ENCODE measurements around the gene MORN5. TPM values are rescaled to one million over a fixed set of nuclear protein-coding genes. Genes with fewer than 3 reads are reported as not detected.

MORN5 gene
- total and polyA plus RNA-seq, 2 experiments from 2014 or later, result not detected

DNA sequence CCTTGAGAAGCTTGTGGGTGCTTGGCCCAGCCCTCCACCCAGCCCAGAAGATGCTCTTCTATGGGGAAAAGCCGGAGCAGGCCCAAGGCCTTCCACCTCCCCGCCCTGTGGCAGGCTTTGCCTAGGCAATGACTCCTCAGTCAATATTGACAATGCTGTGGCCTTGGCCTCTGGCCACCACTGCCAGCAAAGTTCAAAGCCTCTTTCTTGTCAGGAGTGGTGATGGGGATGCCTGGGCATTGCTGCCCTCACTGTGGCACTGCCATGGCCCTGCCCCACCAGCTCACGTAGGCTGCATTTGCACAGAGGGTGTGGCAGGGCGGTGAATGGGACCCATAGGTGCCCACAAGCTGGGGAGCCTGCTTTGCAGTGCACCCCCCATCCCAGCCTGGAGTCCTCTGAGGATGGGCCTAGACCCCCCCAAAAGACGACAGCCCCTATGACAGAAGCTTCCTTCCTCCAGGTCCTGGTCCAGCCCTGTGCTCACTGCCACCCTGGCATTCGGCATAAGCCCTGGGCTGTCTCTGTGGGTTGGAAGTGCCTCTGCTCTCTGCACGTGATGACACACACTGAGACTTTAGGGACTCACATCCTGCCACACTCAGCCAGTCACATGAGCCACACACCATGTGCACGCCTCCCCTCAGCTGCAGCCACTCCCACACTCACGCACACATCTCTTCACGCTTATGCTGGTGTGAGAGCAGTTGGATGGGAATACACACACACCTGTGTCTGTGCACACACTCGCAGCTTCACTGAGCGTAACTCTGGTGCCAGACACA is 31.1 kb downstream of the MORN5 start:
- no peaks in the 10 kb centered on the region for H3K36me3 ChIP-seq (ENCODE audit: low read depth)
- no peaks in the 10 kb centered on the region for H3K9me3 ChIP-seq (ENCODE audit: low read depth)
- no peak overlapping the region for H3K4me2 ChIP-seq (ENCODE audit: unreplicated experiment)
- peaks cover 8% of the 10 kb centered on the region for H3K4me1 ChIP-seq (ENCODE audit: insufficient read depth)
- no peaks in the 10 kb centered on the region for H3K9me2 ChIP-seq (ENCODE audit: insufficient read depth)
- DNase-seq, result peak; percentile 78
- H3K27me3 ChIP-seq (replicated peaks; ENCODE audit: insufficient read depth), result no peaks in the 10 kb centered on the region
- H3F3A ChIP-seq (ENCODE audit: insufficient read depth), result no peaks in the 10 kb centered on the region
- peak overlapping the region; percentile 9; the same call in 1 of the 2 replicates for H3K9ac ChIP-seq
- H2AFZ ChIP-seq, result peak overlapping the region; percentile 42; the same call in 1 of the 2 replicates
- H3K27ac ChIP-seq, result no peak overlapping the region
- TF ChIP-seq EZH2 (IDR thresholded peaks at IDR 0.05; ENCODE audit: insufficient read depth, poor library complexity, severe bottlenecking) (no peak), EZH2phosphoT487 (IDR thresholded peaks at IDR 0.05; ENCODE audit: insufficient read depth, low read depth) (no peak)
- no peak overlapping the region for H3K4me3 ChIP-seq
- 44 to 48% methylated on average over 12 of the region's 12 CpGs for WGBS, 2 experiments (ENCODE audit: low coverage in 1 of 2, low lambda C conversion rate in 2 of 2, missing lambda C conversion rate in 2 of 2)
- in situ Hi-C loops (cut with MboI), result no loop called here
- no peaks in the 10 kb centered on the region for H4K20me1 ChIP-seq (ENCODE audit: insufficient read depth)
- H3K79me2 ChIP-seq (ENCODE audit: insufficient read depth), result no peaks in the 10 kb centered on the region

DNA sequence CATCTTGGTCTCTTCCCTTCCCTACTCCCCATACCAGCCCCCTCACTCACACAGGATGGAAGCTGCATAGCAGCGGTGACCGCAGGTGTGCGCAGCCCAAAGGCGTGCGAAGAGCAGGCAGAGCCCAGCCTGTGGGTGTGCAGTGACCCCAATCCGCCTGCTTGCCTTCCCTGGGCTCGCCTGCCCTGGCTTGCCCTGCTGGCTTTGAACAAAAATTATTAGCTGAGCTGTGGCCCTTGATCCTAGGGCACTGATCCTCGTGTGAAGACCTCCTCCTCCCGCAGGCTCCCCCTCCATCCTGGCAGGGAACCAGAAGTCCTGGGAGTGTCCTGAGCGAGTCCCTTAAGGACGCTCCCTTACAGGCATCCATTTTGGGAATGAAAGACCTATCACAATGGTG is 31.9 kb downstream of the MORN5 start:
- H3K9ac ChIP-seq, result no peak overlapping the region
- WGBS, 2 experiments (ENCODE audit: low coverage in 1 of 2, low lambda C conversion rate in 2 of 2, missing lambda C conversion rate in 2 of 2), result 58 to 63% methylated on average over 11 of the region's 11 CpGs
- no peaks in the 10 kb centered on the region for H3K36me3 ChIP-seq (ENCODE audit: low read depth)
- H3K79me2 ChIP-seq (ENCODE audit: insufficient read depth), result no peaks in the 10 kb centered on the region
- no peaks in the 10 kb centered on the region for H3K9me3 ChIP-seq (ENCODE audit: low read depth)
- no peaks in the 10 kb centered on the region for H3K9me2 ChIP-seq (ENCODE audit: insufficient read depth)
- in situ Hi-C loops (cut with MboI), result no loop called here
- H3K27ac ChIP-seq, result no peak overlapping the region
- H3K4me1 ChIP-seq (ENCODE audit: insufficient read depth), result peaks cover 8% of the 10 kb centered on the region
- H3F3A ChIP-seq (ENCODE audit: insufficient read depth), result no peaks in the 10 kb centered on the region
- no peak for TF ChIP-seq EZH2 (IDR thresholded peaks at IDR 0.05; ENCODE audit: insufficient read depth, poor library complexity, severe bottlenecking)
- no peak for TF ChIP-seq EZH2phosphoT487 (IDR thresholded peaks at IDR 0.05; ENCODE audit: insufficient read depth, low read depth)
- H2AFZ ChIP-seq, result no peak overlapping the region
- H3K27me3 ChIP-seq (replicated peaks; ENCODE audit: insufficient read depth), result no peaks in the 10 kb centered on the region
- no peak overlapping the region for H3K4me2 ChIP-seq (ENCODE audit: unreplicated experiment)
- H4K20me1 ChIP-seq (ENCODE audit: insufficient read depth), result no peaks in the 10 kb centered on the region
- no peak overlapping the region for H3K4me3 ChIP-seq
- DNase-seq, result no peak

DNA sequence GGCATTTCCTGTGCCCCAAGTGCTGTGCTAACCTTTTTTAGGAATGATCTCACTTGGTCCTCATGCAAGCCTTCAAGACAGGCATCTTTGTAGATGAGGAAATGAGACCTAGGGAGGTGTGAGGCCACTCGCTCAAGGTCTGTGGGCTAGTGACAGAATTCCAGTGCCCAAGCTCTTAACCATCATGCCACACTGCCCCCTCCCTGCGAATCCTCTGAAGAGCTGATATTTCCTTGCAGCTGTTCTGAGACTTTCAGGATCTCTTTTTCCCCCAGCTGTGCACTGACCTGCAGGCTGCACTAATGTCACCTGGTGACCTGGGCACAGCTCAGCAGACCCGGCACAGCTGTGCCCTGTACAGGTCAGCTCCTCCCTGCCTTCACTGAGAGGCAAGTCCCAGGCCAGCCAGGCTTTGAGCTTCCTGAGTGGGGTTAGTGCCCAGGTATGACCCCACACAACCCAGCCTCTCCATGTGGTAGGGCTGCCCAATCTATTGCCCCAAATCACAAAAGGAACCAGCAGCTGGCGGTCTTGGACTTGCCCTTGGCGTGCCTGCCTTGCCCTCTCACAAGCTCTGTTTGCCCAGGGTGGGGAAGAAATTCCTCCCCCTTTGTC is 32.7 kb downstream of the MORN5 start:
- Histone ChIP-seq H3K9me2 (ENCODE audit: insufficient read depth) (no peaks in the 10 kb centered on the region), H3K79me2 (ENCODE audit: insufficient read depth) (no peaks in the 10 kb centered on the region), H3K4me3 (no peak overlapping the region), H3K27me3 (replicated peaks; ENCODE audit: insufficient read depth) (no peaks in the 10 kb centered on the region), H2AFZ (no peak overlapping the region), H3K9me3 (ENCODE audit: low read depth) (no peaks in the 10 kb centered on the region), H3F3A (ENCODE audit: insufficient read depth) (no peaks in the 10 kb centered on the region), H3K4me2 (ENCODE audit: unreplicated experiment) (no peak overlapping the region), H3K9ac (no peak overlapping the region), H3K4me1 (ENCODE audit: insufficient read depth) (peaks cover 8% of the 10 kb centered on the region), H4K20me1 (ENCODE audit: insufficient read depth) (no peaks in the 10 kb centered on the region), H3K36me3 (ENCODE audit: low read depth) (no peaks in the 10 kb centered on the region), H3K27ac (no peak overlapping the region)
- in situ Hi-C loops (cut with MboI), result no loop called here
- TF ChIP-seq EZH2phosphoT487 (IDR thresholded peaks at IDR 0.05; ENCODE audit: insufficient read depth, low read depth) (no peak), EZH2 (IDR thresholded peaks at IDR 0.05; ENCODE audit: insufficient read depth, poor library complexity, severe bottlenecking) (no peak)
- 79 to 88% methylated on average over 5 of the region's 5 CpGs for WGBS, 2 experiments (ENCODE audit: low coverage in 1 of 2, low lambda C conversion rate in 2 of 2, missing lambda C conversion rate in 2 of 2)
- DNase-seq, result no peak

DNA sequence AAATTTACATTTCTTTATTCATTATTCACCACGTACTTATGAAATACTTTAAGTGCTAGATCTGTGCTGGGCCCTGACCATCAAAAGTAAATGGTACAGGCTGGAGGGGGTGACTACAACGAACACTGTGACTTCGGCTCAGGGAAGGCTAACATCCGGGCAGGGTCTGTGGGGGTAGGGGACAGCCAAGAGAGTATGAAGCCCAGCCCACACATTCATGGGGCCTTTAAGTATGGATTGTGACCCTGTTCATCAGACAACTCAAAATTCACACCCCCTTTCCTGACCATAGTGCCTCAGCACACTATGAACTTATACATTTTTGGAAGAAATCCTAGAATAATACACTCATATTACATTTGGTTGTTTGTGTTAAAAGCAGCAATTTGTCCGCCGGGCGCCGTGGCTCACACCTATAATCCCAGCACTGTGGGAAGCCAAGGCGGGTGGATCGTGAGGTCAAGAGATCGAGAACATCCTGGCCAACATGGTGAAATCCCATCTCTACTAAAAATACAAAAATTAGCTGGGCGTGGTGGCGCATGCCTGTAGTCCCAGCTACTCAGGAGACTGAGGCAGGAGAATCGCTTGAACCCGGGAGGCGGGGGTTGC is 33.3 kb downstream of the MORN5 start:
- no peak for TF ChIP-seq EZH2phosphoT487 (IDR thresholded peaks at IDR 0.05; ENCODE audit: insufficient read depth, low read depth)
- no peak for TF ChIP-seq EZH2 (IDR thresholded peaks at IDR 0.05; ENCODE audit: insufficient read depth, poor library complexity, severe bottlenecking)
- H3K4me2 ChIP-seq (ENCODE audit: unreplicated experiment), result no peak overlapping the region
- H3K9me3 ChIP-seq (ENCODE audit: low read depth), result no peaks in the 10 kb centered on the region
- no peaks in the 10 kb centered on the region for H3K36me3 ChIP-seq (ENCODE audit: low read depth)
- no peaks in the 10 kb centered on the region for H4K20me1 ChIP-seq (ENCODE audit: insufficient read depth)
- DNase-seq, result no peak
- H3K9ac ChIP-seq, result no peak overlapping the region
- peaks cover 8% of the 10 kb centered on the region for H3K4me1 ChIP-seq (ENCODE audit: insufficient read depth)
- in situ Hi-C loops (cut with MboI), result no loop called here
- 90% methylated on average over 16 of the region's 16 CpGs for WGBS, 2 experiments (ENCODE audit: low coverage in 1 of 2, low lambda C conversion rate in 2 of 2, missing lambda C conversion rate in 2 of 2)
- H3K9me2 ChIP-seq (ENCODE audit: insufficient read depth), result no peaks in the 10 kb centered on the region
- no peak overlapping the region for H3K4me3 ChIP-seq
- H3F3A ChIP-seq (ENCODE audit: insufficient read depth), result no peaks in the 10 kb centered on the region
- H2AFZ ChIP-seq, result no peak overlapping the region
- no peaks in the 10 kb centered on the region for H3K27me3 ChIP-seq (replicated peaks; ENCODE audit: insufficient read depth)
- no peak overlapping the region for H3K27ac ChIP-seq
- no peaks in the 10 kb centered on the region for H3K79me2 ChIP-seq (ENCODE audit: insufficient read depth)

All from GM23248 (cell line).